T-cell (primary cell): Measurements from ENCODE around the gene HLCS. TPM values are rescaled to one million over a fixed set of nuclear protein-coding genes. Genes with fewer than 3 reads are reported as not detected.

Experiments
- ATAC-seq, 4 experiments: fragments of 200-7000 bp in 3 of 4; fragments of 150-1000 bp in 1 of 4; cut with Tn5 transposase; replicated peaks in 1 of 4; 1 replicate in 3 of 4; 2 replicates in 1 of 4; pipeline ENCODE4 v1.10.0; 2021; ENCODE audit warnings: moderate library complexity in 3 of 4, mild to moderate bottlenecking in 2 of 4, moderate number of reproducible peaks in 1 of 4
- CTCF ChIA-PET, 2 donors: fragments of 300-600 bp; sonication (Branson Sonifier 250); formaldehyde crosslinking; loops; one replicate each; lab custom pipeline; 2022; ENCODE audit warnings: antibody characterized with exemption in 2 of 2; lab: Charles Lee
- POLR2A ChIA-PET, 2 donors: fragments of 300-600 bp; sonication (Branson Sonifier 250); formaldehyde crosslinking; loops; one replicate each; lab custom pipeline; 2022; ENCODE audit warnings: antibody characterized with exemption in 2 of 2; lab: Charles Lee
- DNase-seq, 35 experiments: peaks; one replicate each; pipeline versions ENCODE4 v3.0.0 to v3.0.0-alpha.2; 2013 to 2023
- H3K27ac ChIP-seq: one replicate; pipeline ENCODE4 v1.5.1; 2013; ENCODE audit warnings: low read length
- H3K27me3 ChIP-seq, 2 experiments: replicated peaks in 1 of 2; 1 replicate in 1 of 2; 2 replicates in 1 of 2; pipeline versions ENCODE4 v1.6.1 to v1.7.0; 2013; ENCODE audit warnings: low read length in 1 of 2, mixed read lengths in 1 of 2; ENCODE audit not compliant: control insufficient read depth in 2 of 2, insufficient read depth in 2 of 2; ENCODE audit errors: extremely low read depth in 1 of 2
- H3K36me3 ChIP-seq, 2 donors: 1 replicate in 1 of 2; 2 replicates in 1 of 2; pipeline versions ENCODE4 v1.6.1 to v1.7.0; 2013; ENCODE audit warnings: low read length in 1 of 2; ENCODE audit not compliant: control insufficient read depth in 2 of 2, insufficient read depth in 1 of 2; ENCODE audit errors: extremely low read depth in 1 of 2
- H3K4me1 ChIP-seq, 2 experiments: 1 replicate in 1 of 2; 2 replicates in 1 of 2; pipeline versions ENCODE4 v1.6.1 to v1.7.0; 2013; ENCODE audit warnings: low read length in 2 of 2, mixed read lengths in 1 of 2; ENCODE audit not compliant: insufficient read depth in 2 of 2, control insufficient read depth in 1 of 2; ENCODE audit errors: extremely low read depth in 1 of 2
- H3K4me3 ChIP-seq, 2 donors: 1 replicate in 1 of 2; 2 replicates in 1 of 2; pipeline versions ENCODE4 v1.5.1 to v1.7.0; 2013; ENCODE audit warnings: mild to moderate bottlenecking in 2 of 2, low read length in 1 of 2, moderate library complexity in 1 of 2; ENCODE audit not compliant: control insufficient read depth in 1 of 2; ENCODE audit errors: extremely low read depth in 1 of 2
- H3K9me3 ChIP-seq: 2 replicates; pipeline ENCODE4 v1.7.0; 2013
- H3K27ac Mint-ChIP-seq, 2 donors: one replicate each; pipeline ENCODE4 v1.8.0; 2020 to 2021; ENCODE audit warnings: mild to moderate bottlenecking in 2 of 2, mixed read lengths in 2 of 2
- H3K27me3 Mint-ChIP-seq, 2 donors: one replicate each; pipeline ENCODE4 v1.8.0; 2021 to 2022; ENCODE audit warnings: mixed read lengths in 2 of 2
- H3K36me3 Mint-ChIP-seq: one replicate; pipeline ENCODE4 v1.8.0; 2021; ENCODE audit warnings: mixed read lengths
- H3K4me1 Mint-ChIP-seq, 3 donors: one replicate each; pipeline ENCODE4 v1.8.0; 2020 to 2022; ENCODE audit warnings: mixed read lengths in 3 of 3, mild to moderate bottlenecking in 1 of 3
- H3K4me3 Mint-ChIP-seq, 3 donors: one replicate each; pipeline ENCODE4 v1.8.0; 2020 to 2022; ENCODE audit warnings: mild to moderate bottlenecking in 3 of 3, mixed read lengths in 3 of 3, moderate library complexity in 3 of 3
- H3K9me3 Mint-ChIP-seq, 3 donors: one replicate each; pipeline ENCODE4 v1.8.0; 2020 to 2022; ENCODE audit warnings: mixed read lengths in 3 of 3
- WGBS: methylation state at CpG from one replicate; pipeline ENCODE4 v1.1.5; 2013; ENCODE audit warnings: missing lambda C conversion rate; ENCODE audit not compliant: insufficient coverage; 5-methylcytosine and 5-hydroxymethylcytosine counted together
- total RNA-seq, 35 experiments: library from RNA in 6 of 35; stranded (reverse) in 6 of 35; fragments of 120-200 nt in 1 of 35; gene quantifications; one replicate each; pipeline versions ENCODE4 v1.2.1 to v1.2.4 and lab custom pipeline; 2013 to 2026

HLCS gene
- total RNA-seq, 5 donors from 2014 or later (not counting 1 experiment from before 2014, with no cell fraction given), result 13.0 to 15.6 (median 13.8) TPM

DNA sequence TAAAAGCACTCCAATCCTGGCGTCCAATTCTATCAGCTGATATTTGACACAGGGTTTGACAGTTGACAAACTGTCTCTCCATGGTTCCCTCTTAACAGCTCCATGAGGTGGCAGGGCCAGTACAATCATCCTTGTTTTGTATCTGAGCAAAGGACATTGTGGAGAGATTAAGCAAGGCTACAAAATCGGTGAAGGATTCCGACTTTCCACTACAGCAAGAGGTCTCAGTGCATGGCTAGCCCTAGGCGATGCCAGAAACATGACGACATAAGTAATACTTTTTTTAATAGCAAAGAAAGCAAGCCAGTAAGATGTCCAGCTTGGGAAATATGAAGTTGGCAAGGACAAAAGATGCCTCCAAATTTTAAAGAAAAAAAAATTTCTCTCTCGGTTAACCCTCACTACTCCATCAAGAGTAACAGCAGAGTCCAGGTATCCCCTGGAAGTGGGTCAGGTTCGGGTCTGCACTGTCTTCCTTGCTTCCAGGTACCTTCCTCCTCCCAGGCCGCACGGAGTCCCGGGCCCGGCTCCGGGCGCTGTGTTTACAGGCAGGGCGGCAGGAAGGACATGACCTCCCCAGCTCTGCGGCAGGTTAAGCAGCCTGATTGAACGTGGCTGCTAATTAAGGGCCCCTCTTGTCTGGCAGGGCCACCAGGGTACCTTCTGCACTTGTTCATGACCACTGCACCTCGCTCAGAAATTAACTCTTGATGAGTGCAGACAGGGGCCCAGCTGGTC is 161.4 kb downstream of the HLCS start:
- ChIA-PET CTCF (no interaction called here), POLR2A (no interaction called here)
- H3K9me3 ChIP-seq, result no peaks in the 10 kb centered on the region
- H3K27ac ChIP-seq, result no peak overlapping the region
- Mint-ChIP-seq H3K27ac (no peak overlapping the region), H3K9me3 (peaks cover 0 to 7% (median 2%) of the 10 kb centered on the region in 3 donors), H3K27me3 (no peaks in the 10 kb centered on the region), H3K4me3 (no peak overlapping the region), H3K4me1 (no peaks in the 10 kb centered on the region), H3K36me3 (peaks cover 54% of the 10 kb centered on the region)
- ATAC-seq (no peak), DNase-seq (no peak)
- WGBS, result 95% methylated on average over 11 of the region's 17 CpGs
- no peaks in the 10 kb centered on the region for H3K4me1 ChIP-seq
- no peaks in the 10 kb centered on the region for H3K27me3 ChIP-seq
- H3K36me3 ChIP-seq, result no peaks in the 10 kb centered on the region
- H3K4me3 ChIP-seq, result no peak overlapping the region

GRCh38 chr21:36803816-36804439 is 162.5 kb downstream of the HLCS start:
- peaks cover 64% of the 10 kb centered on the region for H3K36me3 Mint-ChIP-seq
- 86% methylated on average over 11 of the region's 13 CpGs for WGBS

DNA sequence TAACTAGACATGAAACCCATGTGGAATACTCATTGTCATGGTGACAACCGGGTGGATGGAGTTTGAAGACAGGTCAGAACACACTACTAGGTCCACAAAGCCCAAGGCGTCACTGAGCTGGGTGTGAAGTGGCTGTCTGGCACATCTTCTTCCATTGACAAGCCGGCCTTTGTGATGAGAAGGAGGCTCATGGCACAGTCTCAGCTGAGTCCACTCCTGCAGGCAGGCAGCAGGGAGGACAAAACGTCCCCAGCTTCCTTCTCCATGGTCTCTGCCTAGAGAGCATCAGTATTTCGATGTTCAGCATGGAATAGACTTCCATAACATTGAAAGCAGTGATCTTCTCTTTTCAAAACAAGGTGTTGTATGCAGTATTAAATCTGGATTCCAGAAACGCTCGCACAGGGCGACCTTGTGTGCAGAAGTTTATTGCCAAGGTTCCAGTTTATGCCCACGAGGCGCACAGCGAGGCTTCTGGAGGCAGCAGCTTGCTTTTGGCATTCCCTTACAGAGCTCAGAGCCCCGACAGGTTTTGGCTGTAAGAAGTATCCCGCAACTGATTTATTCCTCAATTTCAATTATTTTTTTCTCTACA is 163.3 kb downstream of the HLCS start:
- no peak overlapping the region for H3K4me3 Mint-ChIP-seq
- H3K36me3 Mint-ChIP-seq, result peaks cover 69% of the 10 kb centered on the region
- Histone ChIP-seq H3K27ac (no peak overlapping the region), H3K4me1 (no peaks in the 10 kb centered on the region), H3K27me3 (no peaks in the 10 kb centered on the region), H3K4me3 (no peak overlapping the region), H3K9me3 (no peaks in the 10 kb centered on the region), H3K36me3 (no peaks in the 10 kb centered on the region)
- H3K27ac Mint-ChIP-seq, result no peak overlapping the region
- H3K27me3 Mint-ChIP-seq, result no peaks in the 10 kb centered on the region
- ChIA-PET POLR2A (interaction anchor here in 1 of 2 donors (0.7 kb wide), 1 partner anchor 8 kb away, joined by 4 read pairs; no protein-coding TSS in a partner anchor), CTCF (no interaction called here)
- WGBS, result 80% methylated on average over 5 of the region's 13 CpGs
- DNase-seq (no peak), ATAC-seq (no peak)
- peaks cover 6 to 24% (median 11%) of the 10 kb centered on the region in 3 donors for H3K9me3 Mint-ChIP-seq
- H3K4me1 Mint-ChIP-seq, result no peaks in the 10 kb centered on the region

More at GRCh38 chr21:36803816-36804439, 162.5 kb downstream of the HLCS start:
- ChIA-PET POLR2A (no interaction called here), CTCF (no interaction called here)
- no peaks in the 10 kb centered on the region for H3K9me3 ChIP-seq
- H3K27ac ChIP-seq, result no peak overlapping the region
- H3K27me3 ChIP-seq, result no peaks in the 10 kb centered on the region
- Mint-ChIP-seq H3K27me3 (no peaks in the 10 kb centered on the region), H3K9me3 (peaks cover 6 to 18% (median 7%) of the 10 kb centered on the region in 3 donors), H3K27ac (no peak overlapping the region), H3K4me1 (no peaks in the 10 kb centered on the region), H3K4me3 (no peak overlapping the region)
- no peak for ATAC-seq
- H3K4me1 ChIP-seq, result no peaks in the 10 kb centered on the region
- no peak for DNase-seq
- no peaks in the 10 kb centered on the region for H3K36me3 ChIP-seq
- no peak overlapping the region for H3K4me3 ChIP-seq

DNA sequence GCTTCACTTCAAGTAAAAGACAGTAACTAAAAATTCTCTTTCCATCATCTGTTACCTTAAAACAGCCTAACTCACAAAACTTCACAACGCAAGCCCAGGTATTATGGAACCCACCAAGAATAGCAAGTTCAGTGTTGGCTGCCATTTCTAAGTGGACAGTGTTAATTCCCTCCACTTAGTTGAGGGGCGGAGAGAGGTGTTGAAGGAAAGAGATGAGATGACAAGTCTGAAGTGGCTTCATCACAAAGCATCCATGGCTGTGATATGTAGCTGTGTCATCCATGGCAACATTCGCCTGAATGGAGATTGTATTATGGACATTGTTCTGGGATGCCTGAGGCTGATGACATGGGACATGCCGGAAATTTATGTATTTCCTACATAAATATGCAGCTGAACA is 165.7 kb downstream of the HLCS start:
- H3K27ac ChIP-seq, result no peak overlapping the region
- no peaks in the 10 kb centered on the region for H3K9me3 ChIP-seq
- no CpG with 5 or more reads among the region's 4 CpGs for WGBS
- peaks cover 78% of the 10 kb centered on the region for H3K36me3 Mint-ChIP-seq
- no peak overlapping the region for H3K4me3 Mint-ChIP-seq
- ChIA-PET CTCF (no interaction called here), POLR2A (no interaction called here)
- H3K36me3 ChIP-seq, result no peaks in the 10 kb centered on the region
- H3K4me1 Mint-ChIP-seq, result no peaks in the 10 kb centered on the region
- H3K27me3 ChIP-seq, result no peaks in the 10 kb centered on the region
- no peaks in the 10 kb centered on the region for H3K27me3 Mint-ChIP-seq
- ATAC-seq, result no peak
- no peak overlapping the region for H3K27ac Mint-ChIP-seq
- no peak for DNase-seq
- H3K9me3 Mint-ChIP-seq, result peaks cover 10 to 41% (median 26%) of the 10 kb centered on the region in 3 donors
- H3K4me3 ChIP-seq, result no peak overlapping the region
- no peaks in the 10 kb centered on the region for H3K4me1 ChIP-seq

DNA sequence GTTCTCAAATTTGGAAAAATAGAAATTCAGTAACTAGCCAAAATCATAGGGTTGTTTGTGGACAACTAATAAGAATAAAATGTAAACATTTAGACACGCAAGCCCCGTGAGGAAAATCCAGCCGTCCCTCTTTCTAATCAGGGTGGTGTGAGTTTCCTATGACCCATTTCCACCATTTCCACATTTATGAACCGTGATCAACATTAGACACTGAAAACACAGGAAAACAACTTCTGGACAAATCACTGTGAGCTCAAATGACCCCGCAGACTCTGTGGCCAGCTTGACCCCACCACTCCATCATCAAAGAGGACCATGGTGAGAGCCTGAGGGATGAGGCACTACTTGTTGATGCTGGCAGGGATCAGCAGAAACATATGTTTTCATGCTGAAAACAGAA is 166.6 kb downstream of the HLCS start:
- Histone ChIP-seq H3K4me3 (no peak overlapping the region), H3K27ac (no peak overlapping the region), H3K27me3 (no peaks in the 10 kb centered on the region), H3K9me3 (no peaks in the 10 kb centered on the region), H3K4me1 (no peaks in the 10 kb centered on the region), H3K36me3 (no peaks in the 10 kb centered on the region)
- peaks cover 77% of the 10 kb centered on the region for H3K36me3 Mint-ChIP-seq
- no peak overlapping the region for H3K27ac Mint-ChIP-seq
- ChIA-PET POLR2A (no interaction called here), CTCF (no interaction called here)
- no CpG with 5 or more reads among the region's 5 CpGs for WGBS
- H3K27me3 Mint-ChIP-seq, result no peaks in the 10 kb centered on the region
- H3K4me1 Mint-ChIP-seq, result no peaks in the 10 kb centered on the region
- DNase-seq (no peak), ATAC-seq (no peak)
- no peak overlapping the region for H3K4me3 Mint-ChIP-seq
- peaks cover 10 to 41% (median 26%) of the 10 kb centered on the region in 3 donors for H3K9me3 Mint-ChIP-seq

- POLR2A ChIA-PET, result no interaction called here
- no peaks in the 10 kb centered on the region for H3K9me3 ChIP-seq
- no peaks in the 10 kb centered on the region for H3K4me1 Mint-ChIP-seq
- H3K4me3 Mint-ChIP-seq, result no peak overlapping the region
- CTCF ChIA-PET, result interaction anchor here in 1 of 2 donors (0.6 kb wide), 1 partner anchor 377 kb away, joined by 4 read pairs; no protein-coding TSS in a partner anchor
- H3K27ac ChIP-seq, result no peak overlapping the region
- ATAC-seq (no peak), DNase-seq (no peak)
- H3K36me3 ChIP-seq, result no peaks in the 10 kb centered on the region
- no peaks in the 10 kb centered on the region for H3K4me1 ChIP-seq
- H3K27me3 ChIP-seq, result no peaks in the 10 kb centered on the region
- no peak overlapping the region for H3K27ac Mint-ChIP-seq
- H3K36me3 Mint-ChIP-seq, result peaks cover 74% of the 10 kb centered on the region
- H3K9me3 Mint-ChIP-seq, result peaks cover 10 to 41% (median 26%) of the 10 kb centered on the region in 3 donors
- no peak overlapping the region for H3K4me3 ChIP-seq
- no peaks in the 10 kb centered on the region for H3K27me3 Mint-ChIP-seq
These were observed 168.0 kb downstream of the HLCS start for GRCh38 chr21:36798491-36798890.
